HEK293 (cell line): ENCODE measurements around the gene GCSH.

Experiments
- CTCF ChIA-PET: fragments of 350-600 bp; formaldehyde crosslinking; extraction: SDS; loops from one replicate; lab custom pipeline; 2021; ENCODE audit warnings: antibody characterized with exemption; lab: Yijun Ruan, JAX
- POLR2A ChIA-PET: fragments of 300-600 bp; formaldehyde crosslinking; extraction: SDS; loops from one replicate; lab custom pipeline; 2020; ENCODE audit warnings: antibody characterized with exemption, inconsistent platforms; lab: Yijun Ruan, JAX
- H3K27ac ChIP-seq: fragments of 200-500 bp; sonication (Bioruptor generic); 2 replicates; pipeline ENCODE4 v1.5.1; 2014; ENCODE audit warnings: low read depth, low read length, control low read depth, inconsistent platforms; ENCODE audit errors: extremely low read depth
- H3K36me3 ChIP-seq, 2 experiments: fragments of 200-500 bp in 1 of 2; sonication (Bioruptor generic) in 1 of 2; 1 replicate in 1 of 2; 2 replicates in 1 of 2; pipeline ENCODE4 v1.5.1; 2014 to 2017; ENCODE audit warnings: inconsistent platforms in 2 of 2, low read length in 2 of 2; ENCODE audit not compliant: control insufficient read depth in 2 of 2, insufficient read depth in 1 of 2
- H3K4me1 ChIP-seq: fragments of 200-500 bp; sonication (Bioruptor generic); 2 replicates; pipeline ENCODE4 v1.5.1; 2014; ENCODE audit warnings: mild to moderate bottlenecking, low read length, inconsistent platforms; ENCODE audit not compliant: control insufficient read depth, insufficient read depth
- H3K4me3 ChIP-seq: 2 replicates; pipeline ENCODE4 v1.5.1; 2011; ENCODE audit warnings: low read depth, mild to moderate bottlenecking, control low read depth, low read length, moderate library complexity
- H3K9me3 ChIP-seq: fragments of 200-500 bp; sonication (Bioruptor generic); 2 replicates; pipeline ENCODE4 v1.5.1; 2014; ENCODE audit warnings: low read depth, low read length, inconsistent platforms; ENCODE audit not compliant: control insufficient read depth, insufficient read depth
- GFI1B ChIP-seq: fragments of 450-650 bp; formaldehyde crosslinking; IDR thresholded peaks from 2 replicates; pipeline ENCODE4 v1.5.1; 2016; ENCODE audit warnings: missing biosample characterization, missing genetic modification characterization
- KLF1 ChIP-seq: fragments of 450-650 bp; formaldehyde crosslinking; IDR thresholded peaks from 2 replicates; pipeline ENCODE4 v1.5.1; 2016; ENCODE audit warnings: missing biosample characterization, missing genetic modification characterization
- MYNN ChIP-seq: fragments of 450-650 bp; formaldehyde crosslinking; IDR thresholded peaks from 2 replicates; pipeline ENCODE4 v1.5.1; 2016; ENCODE audit warnings: missing biosample characterization, missing genetic modification characterization, borderline replicate concordance
- REPIN1 ChIP-seq: fragments of 450-650 bp; formaldehyde crosslinking; IDR thresholded peaks from 2 replicates; pipeline ENCODE4 v1.5.1; 2017; ENCODE audit warnings: missing biosample characterization, missing genetic modification characterization, low read depth
- TCF7L2 ChIP-seq: IDR thresholded peaks from 2 replicates; pipeline ENCODE4 v1.6.1; 2011; ENCODE audit warnings: low read depth, mild to moderate bottlenecking, inconsistent platforms, low read length, moderate library complexity, borderline replicate concordance
- WT1 ChIP-seq: fragments of 450-650 bp; formaldehyde crosslinking; IDR thresholded peaks from 2 replicates; pipeline ENCODE4 v1.5.1; 2016; ENCODE audit warnings: missing biosample characterization, missing genetic modification characterization
- ZBTB1 ChIP-seq: fragments of 450-650 bp; formaldehyde crosslinking; IDR thresholded peaks from 2 replicates; pipeline ENCODE4 v1.5.1; 2016; ENCODE audit warnings: missing biosample characterization, missing genetic modification characterization
- ZBTB20 ChIP-seq: fragments of 450-650 bp; formaldehyde crosslinking; IDR thresholded peaks from 2 replicates; pipeline ENCODE4 v1.5.1; 2016; ENCODE audit warnings: missing biosample characterization, missing genetic modification characterization
- ZBTB44 ChIP-seq: fragments of 450-650 bp; IDR thresholded peaks from 2 replicates; pipeline ENCODE4 v1.5.1; 2018; ENCODE audit warnings: missing biosample characterization, mild to moderate bottlenecking, missing genetic modification characterization
- ZIC2 ChIP-seq: fragments of 450-650 bp; formaldehyde crosslinking; IDR thresholded peaks from 2 replicates; pipeline ENCODE4 v1.5.1; 2016; ENCODE audit warnings: missing biosample characterization, missing genetic modification characterization
- ZNF266 ChIP-seq: fragments of 450-650 bp; formaldehyde crosslinking; IDR thresholded peaks from 2 replicates; pipeline ENCODE4 v1.5.1; 2016; ENCODE audit warnings: missing biosample characterization, missing genetic modification characterization, low read depth
- ZNF292 ChIP-seq: fragments of 450-650 bp; formaldehyde crosslinking; IDR thresholded peaks from 2 replicates; pipeline ENCODE4 v1.5.1; 2016; ENCODE audit warnings: low read depth, missing biosample characterization, missing genetic modification characterization, borderline replicate concordance
- ZNF449 ChIP-seq: fragments of 450-650 bp; formaldehyde crosslinking; IDR thresholded peaks from 2 replicates; pipeline ENCODE4 v1.5.1; 2017; ENCODE audit warnings: missing biosample characterization, mild to moderate bottlenecking, missing genetic modification characterization, moderate library complexity
- ZNF488 ChIP-seq: fragments of 450-650 bp; formaldehyde crosslinking; IDR thresholded peaks from 2 replicates; pipeline ENCODE4 v1.5.1; 2016; ENCODE audit warnings: missing biosample characterization, missing genetic modification characterization
- ZNF530 ChIP-seq: fragments of 450-650 bp; formaldehyde crosslinking; IDR thresholded peaks from 2 replicates; pipeline ENCODE4 v1.5.1; 2016; ENCODE audit warnings: low read depth, missing biosample characterization, missing genetic modification characterization
- ZNF561 ChIP-seq: fragments of 450-650 bp; IDR thresholded peaks from 2 replicates; pipeline ENCODE4 v1.5.1; 2018; ENCODE audit warnings: missing biosample characterization, missing genetic modification characterization, borderline replicate concordance
- ZNF621 ChIP-seq: fragments of 450-650 bp; formaldehyde crosslinking; IDR thresholded peaks from 2 replicates; pipeline ENCODE4 v1.5.1; 2017; ENCODE audit warnings: missing biosample characterization, missing genetic modification characterization
- ZNF677 ChIP-seq: fragments of 450-650 bp; IDR thresholded peaks from 2 replicates; pipeline ENCODE4 v1.5.0; 2018; ENCODE audit warnings: missing biosample characterization, mild to moderate bottlenecking, missing genetic modification characterization, moderate library complexity
- ZNF76 ChIP-seq: fragments of 450-650 bp; formaldehyde crosslinking; IDR thresholded peaks from 2 replicates; pipeline ENCODE4; 2016; ENCODE audit warnings: low read depth, missing biosample characterization, missing genetic modification characterization, borderline replicate concordance
- TF ChIP-seq, protein P1 (sequence below): IDR thresholded peaks from 2 replicates; pipeline ENCODE4 v1.6.1; 2011; ENCODE audit warnings: mild to moderate bottlenecking, low read depth, low read length, borderline replicate concordance

Gene GCSH

GRCh38 chr16:81095953-81096714 is at the start of gene GCSH (continued):
- TF ChIP-seq, protein P1, sequence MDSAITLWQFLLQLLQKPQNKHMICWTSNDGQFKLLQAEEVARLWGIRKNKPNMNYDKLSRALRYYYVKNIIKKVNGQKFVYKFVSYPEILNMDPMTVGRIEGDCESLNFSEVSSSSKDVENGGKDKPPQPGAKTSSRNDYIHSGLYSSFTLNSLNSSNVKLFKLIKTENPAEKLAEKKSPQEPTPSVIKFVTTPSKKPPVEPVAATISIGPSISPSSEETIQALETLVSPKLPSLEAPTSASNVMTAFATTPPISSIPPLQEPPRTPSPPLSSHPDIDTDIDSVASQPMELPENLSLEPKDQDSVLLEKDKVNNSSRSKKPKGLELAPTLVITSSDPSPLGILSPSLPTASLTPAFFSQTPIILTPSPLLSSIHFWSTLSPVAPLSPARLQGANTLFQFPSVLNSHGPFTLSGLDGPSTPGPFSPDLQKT = no peak
- no peak for TF ChIP-seq GFI1B (tag by site-specific recombination)
- no peak for TF ChIP-seq ZNF266 (tag by site-specific recombination)
- peak; percentile 89 for TF ChIP-seq ZBTB20 (tag by site-specific recombination)
- TF ChIP-seq MYNN (tag by site-specific recombination) = no peak
- peak; percentile 41; the same call in 1 of the 2 replicates for TF ChIP-seq ZNF76 (tag by site-specific recombination)
- TF ChIP-seq ZNF530 (tag by site-specific recombination) = no peak
- no peak for TF ChIP-seq ZNF292 (tag by site-specific recombination)
- TF ChIP-seq KLF1 (tag by site-specific recombination) = no peak
- TF ChIP-seq ZNF488 (tag by site-specific recombination) = no peak
- no peak for TF ChIP-seq ZNF449
- peak; percentile 97 for TF ChIP-seq ZNF561 (tag by site-specific recombination)
- TF ChIP-seq ZNF621 (tag by site-specific recombination) = 0 out of 2 replicates have a peak, but pooled peaks have one; percentile 33
- TF ChIP-seq TCF7L2 = no peak
- no peak for TF ChIP-seq ZNF677
- TF ChIP-seq ZIC2 (tag by site-specific recombination) = peak; percentile 72
- TF ChIP-seq ZBTB1 (tag by site-specific recombination) = no peak
- no peak for TF ChIP-seq WT1
- TF ChIP-seq, all 188 proteins: peak for 36

DNA sequence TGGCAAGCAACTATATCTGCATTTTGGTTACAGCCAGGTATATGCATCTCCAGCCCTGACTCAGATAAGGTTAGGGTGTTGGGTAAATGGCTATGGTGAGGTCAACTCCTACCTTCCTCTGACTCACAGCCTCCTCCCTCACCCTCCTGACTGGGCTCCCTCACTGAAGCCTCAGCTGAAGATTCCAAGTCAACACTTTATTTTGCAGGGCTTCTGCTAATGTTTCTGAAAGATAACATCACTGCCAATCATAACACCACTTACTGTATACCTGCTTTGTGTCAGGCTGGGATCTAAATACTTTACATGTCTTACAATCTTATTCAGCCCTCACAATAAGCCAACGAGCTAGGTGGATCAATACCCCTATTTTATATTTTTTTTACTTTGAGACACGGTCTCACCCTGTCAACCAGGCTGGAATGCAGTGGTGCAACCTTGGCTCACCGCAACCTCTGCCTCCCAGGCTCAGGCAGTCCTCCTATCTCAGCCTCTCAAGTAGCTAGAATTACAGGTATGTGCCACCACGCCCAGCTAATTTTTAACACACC is 47.8 kb upstream of the GCSH start:
- no peak overlapping the region for H3K4me3 ChIP-seq
- TF ChIP-seq ZBTB44 (tag by site-specific recombination) (no peak), REPIN1 (tag by site-specific recombination) (no peak)
- H3K4me1 ChIP-seq = no peaks in the 10 kb centered on the region
- no peak overlapping the region for H3K27ac ChIP-seq
- ChIA-PET CTCF (interaction anchor here (0.7 to 1.0 kb wide), 2 partner anchors 61 to 77 kb away, joined by 5 read pairs; no protein-coding TSS in a partner anchor), POLR2A (interaction anchor here (0.6 kb wide), 1 partner anchor 240 kb away, joined by 3 read pairs; no protein-coding TSS in a partner anchor)
- H3K36me3 ChIP-seq = no peaks in the 10 kb centered on the region
- no peaks in the 10 kb centered on the region for H3K9me3 ChIP-seq
